IMR-90 (cell line): ENCODE results near the gene LYPD6B. TPM values are rescaled to one million over a fixed set of nuclear protein-coding genes. Genes with fewer than 3 reads are reported as not detected.

ENCODE experiments used
- ATAC-seq: fragments of 200-7000 bp; cut with Tn5 transposase; 2 replicates; pipeline ENCODE4 v1.9.1; 2020; ENCODE audit warnings: low read depth, mild to moderate bottlenecking, moderate library complexity
- BruUV-seq: library from RNA; stranded (reverse); fragments of 400-500 nt; replicated peaks from 2 replicates; lab custom pipeline; 2021; lab: Mats Ljungman, UMichigan
- CTCF ChIA-PET: fragments of 300-600 bp; formaldehyde crosslinking; extraction: SDS; loops from one replicate; lab custom pipeline; 2021; ENCODE audit warnings: antibody characterized with exemption; lab: Yijun Ruan, JAX
- POLR2A ChIA-PET: fragments of 300-600 bp; sonication (Branson Sonifier 250); formaldehyde crosslinking; loops from one replicate; lab custom pipeline; 2022; ENCODE audit warnings: antibody characterized with exemption; ENCODE audit not compliant: unreplicated experiment; lab: Charles Lee
- DNase-seq: peaks from one replicate; pipeline ENCODE4 v3.0.0; 2013
- H2AFZ ChIP-seq: replicated peaks from 2 replicates; pipeline ENCODE3; 2013; ENCODE audit warnings: low read length, mild to moderate bottlenecking; ENCODE audit not compliant: poor library complexity
- H2AK5ac ChIP-seq: 2 replicates; pipeline ENCODE4 v1.6.1; 2013; ENCODE audit warnings: low read depth, low read length, inconsistent platforms
- H2AK9ac ChIP-seq: replicated peaks from 2 replicates; pipeline ENCODE3; 2013; ENCODE audit warnings: mild to moderate bottlenecking, low read depth, low read length, moderate library complexity; ENCODE audit not compliant: poor library complexity
- H2BK120ac ChIP-seq: 2 replicates; pipeline ENCODE4 v1.6.1; 2013; ENCODE audit warnings: low read depth, low read length, inconsistent platforms
- H2BK15ac ChIP-seq: 3 replicates; pipeline ENCODE4 v1.6.1; 2013; ENCODE audit warnings: low read depth, low read length, inconsistent platforms
- H2BK20ac ChIP-seq: 2 replicates; pipeline ENCODE4 v1.6.1; 2013; ENCODE audit warnings: low read depth, mild to moderate bottlenecking, inconsistent platforms, low read length, moderate library complexity
- H2BK5ac ChIP-seq: 2 replicates; pipeline ENCODE4 v1.6.1; 2013; ENCODE audit warnings: mild to moderate bottlenecking, low read depth, low read length, inconsistent platforms; ENCODE audit not compliant: poor library complexity, severe bottlenecking
- H3K14ac ChIP-seq: replicated peaks from 2 replicates; pipeline ENCODE4 v1.6.1; 2013; ENCODE audit warnings: low read depth, low read length, inconsistent platforms
- H3K18ac ChIP-seq: 2 replicates; pipeline ENCODE4 v1.6.1; 2013; ENCODE audit warnings: low read depth, low read length, control low read depth
- H3K23ac ChIP-seq: 2 replicates; pipeline ENCODE4 v1.6.1; 2013; ENCODE audit warnings: low read depth, low read length, inconsistent platforms
- H3K27ac ChIP-seq: 2 replicates; pipeline ENCODE4 v1.5.1; 2013; ENCODE audit warnings: mild to moderate bottlenecking, control low read depth, low read length; ENCODE audit not compliant: insufficient read depth
- H3K27me3 ChIP-seq: 2 replicates; pipeline ENCODE4 v1.6.1; 2013; ENCODE audit warnings: low read length; ENCODE audit not compliant: control insufficient read depth, insufficient read depth
- H3K36me3 ChIP-seq: 2 replicates; pipeline ENCODE4 v1.6.1; 2013; ENCODE audit warnings: low read length, mixed read lengths; ENCODE audit not compliant: control insufficient read depth, insufficient read depth
- H3K4ac ChIP-seq: 2 replicates; pipeline ENCODE4 v1.6.1; 2013; ENCODE audit warnings: low read depth, low read length, inconsistent platforms
- H3K4me1 ChIP-seq: 2 replicates; pipeline ENCODE4 v1.6.1; 2013; ENCODE audit warnings: low read length, mixed read lengths; ENCODE audit not compliant: control insufficient read depth, insufficient read depth
- H3K4me2 ChIP-seq: 2 replicates; pipeline ENCODE4 v1.6.1; 2013; ENCODE audit warnings: low read depth, mild to moderate bottlenecking, control low read depth, low read length, moderate library complexity
- H3K4me3 ChIP-seq: 2 replicates; pipeline ENCODE4 v1.5.1; 2013; ENCODE audit warnings: low read depth, mild to moderate bottlenecking, control low read depth, low read length, moderate library complexity; ENCODE audit not compliant: insufficient read depth
- H3K56ac ChIP-seq: 2 replicates; pipeline ENCODE4 v1.6.1; 2013; ENCODE audit warnings: low read length, inconsistent platforms; ENCODE audit not compliant: insufficient read depth; ENCODE audit errors: extremely low read depth
- H3K79me1 ChIP-seq, 2 experiments: 2 replicates each; pipeline ENCODE4 v1.6.1; 2013; ENCODE audit warnings: low read length in 2 of 2, inconsistent platforms in 1 of 2, low read depth in 1 of 2
- H3K9ac ChIP-seq: 2 replicates; pipeline ENCODE4 v1.6.1; 2013; ENCODE audit warnings: low read depth, low read length, control low read depth
- H3K9me1 ChIP-seq: 2 replicates; pipeline ENCODE4 v1.6.1; 2013; ENCODE audit warnings: low read length, inconsistent platforms; ENCODE audit not compliant: insufficient read depth
- H3K9me3 ChIP-seq: 2 replicates; pipeline ENCODE4 v1.6.1; 2013; ENCODE audit warnings: low read length; ENCODE audit not compliant: control insufficient read depth, insufficient read depth
- H4K20me1 ChIP-seq: 2 replicates; pipeline ENCODE4 v1.6.1; 2013; ENCODE audit warnings: low read length, inconsistent platforms; ENCODE audit not compliant: insufficient read depth
- H4K5ac ChIP-seq: 2 replicates; pipeline ENCODE4 v1.6.1; 2013; ENCODE audit warnings: mild to moderate bottlenecking, low read depth, low read length, control low read depth
- H4K8ac ChIP-seq, 2 experiments: 2 replicates each; pipeline ENCODE4 v1.6.1; 2013; ENCODE audit warnings: low read depth in 2 of 2, low read length in 2 of 2, control low read depth in 1 of 2, inconsistent platforms in 1 of 2
- H4K91ac ChIP-seq: 2 replicates; pipeline ENCODE4 v1.6.1; 2013; ENCODE audit warnings: low read depth, low read length, inconsistent platforms; ENCODE audit not compliant: insufficient read depth
- BHLHE40 ChIP-seq: fragments of 150-350 bp; IDR thresholded peaks from 2 replicates; pipeline ENCODE4 v1.6.1; 2016; ENCODE audit warnings: mild to moderate bottlenecking, low read depth, low read length
- FOS ChIP-seq: fragments of 150-350 bp; IDR thresholded peaks from 2 replicates; pipeline ENCODE4 v1.6.1; 2016; ENCODE audit warnings: low read depth, low read length
- MAZ ChIP-seq: IDR thresholded peaks from 2 replicates; pipeline ENCODE4 v1.6.1; 2012; ENCODE audit warnings: low read depth, mild to moderate bottlenecking, low read length, improper control_type of control experiment, moderate library complexity, borderline replicate concordance
- MXI1 ChIP-seq: IDR thresholded peaks from 2 replicates; pipeline ENCODE4 v1.6.1; 2012; ENCODE audit warnings: low read depth, mild to moderate bottlenecking, low read length, moderate library complexity, borderline replicate concordance
- NFE2L2 ChIP-seq: fragments of 150-350 bp; IDR thresholded peaks from 2 replicates; pipeline ENCODE4 v1.6.1; 2016; ENCODE audit warnings: low read depth, mild to moderate bottlenecking, low read length
- RCOR1 ChIP-seq: IDR thresholded peaks from 2 replicates; pipeline ENCODE4 v1.6.1; 2012; ENCODE audit warnings: mild to moderate bottlenecking, low read length, improper control_type of control experiment; ENCODE audit not compliant: insufficient replicate concordance
- RFX5 ChIP-seq: IDR thresholded peaks from 2 replicates; pipeline ENCODE4 v1.8.0; 2012; ENCODE audit warnings: low read depth, mild to moderate bottlenecking, low read length, moderate library complexity
- SMC3 ChIP-seq: fragments of 150-350 bp; IDR thresholded peaks from 2 replicates; pipeline ENCODE4 v1.6.1; 2016; ENCODE audit warnings: low read depth, mild to moderate bottlenecking, antibody characterized with exemption, low read length, moderate library complexity
- WGBS, 2 experiments: methylation state at CpG; one replicate each; pipeline versions ENCODE4 v1.1.5 to v1.1.7; 2013; ENCODE audit warnings: missing lambda C conversion rate in 2 of 2; ENCODE audit not compliant: insufficient read length in 1 of 2; ENCODE audit errors: extremely low coverage in 2 of 2; 5-methylcytosine and 5-hydroxymethylcytosine counted together
- dilution Hi-C: fragments of 300-500 bp; cut with HindIII; formaldehyde crosslinking; loops from one replicate; pipeline ENCODE4 v1.14.3; 2018; ENCODE audit warnings: low sequenced_read_pairs; ENCODE audit not compliant: unreplicated experiment
- in situ Hi-C: fragments of 300-500 bp; cut with MboI; formaldehyde crosslinking; loops from 3 replicates; pipeline ENCODE4 v1.14.3; 2019; ENCODE audit warnings: low sequenced_read_pairs, inconsistent platforms, mixed read lengths
- intact Hi-C: fragments of 100-400 bp; cut with micrococcal nuclease; formaldehyde crosslinking; loops from 2 replicates; pipeline ENCODE4 v1.10.0; 2022
- polyA plus RNA-seq, 3 experiments: library from polyadenylated mRNA; depleted of rRNA; stranded (reverse); fragments of >200 nt; gene quantifications; 2 replicates each; pipeline ENCODE4 v1.2.3, GENCODE V29; 2012; ENCODE audit warnings: low replicate concordance in 1 of 3
- total RNA-seq: library from RNA; depleted of rRNA; stranded (reverse); fragments of >200 nt; gene quantifications from 2 replicates; pipeline ENCODE4 v1.2.3, GENCODE V29; 2012
- TF ChIP-seq, protein P1 (sequence below): fragments of 150-350 bp; IDR thresholded peaks from 2 replicates; pipeline ENCODE4 v1.6.1; 2017; ENCODE audit warnings: mild to moderate bottlenecking, antibody characterized with exemption, low read length, low read depth
- TF ChIP-seq, protein P2 (sequence below): fragments of 150-350 bp; IDR thresholded peaks from 2 replicates; pipeline ENCODE4 v1.6.1; 2016; ENCODE audit warnings: low read depth, mild to moderate bottlenecking, low read length, moderate library complexity, borderline replicate concordance
- TF ChIP-seq, protein P3 (sequence below): conservative IDR thresholded peaks from 2 replicates; pipeline ENCODE4 v1.5.1; 2012; ENCODE audit warnings: mild to moderate bottlenecking, low read depth, low read length, improper control_type of control experiment

LYPD6B gene
- total and polyA plus RNA-seq, 2 of the 4 experiments (the other 2 are of a cell fraction), result 0.05 TPM; not detected in 1

DNA sequence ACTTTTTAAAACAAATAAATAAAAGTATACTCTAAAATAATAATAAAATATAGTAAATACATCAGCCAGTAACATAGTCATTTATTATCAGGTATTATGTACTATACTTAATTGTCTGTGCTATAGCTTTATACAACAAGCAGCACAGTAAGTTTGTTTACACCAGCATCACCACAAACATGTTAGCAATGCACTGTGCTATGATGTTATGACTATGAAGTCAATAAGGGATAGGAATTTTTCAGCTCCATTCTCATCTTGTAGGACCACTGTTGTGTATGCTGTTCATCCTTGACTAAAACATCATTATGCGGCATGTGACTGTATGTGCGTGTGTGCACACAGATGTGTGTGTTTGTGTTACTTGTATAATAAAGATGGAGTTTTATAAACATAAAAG is 137.5 kb downstream of the LYPD6B start:
- H4K5ac ChIP-seq, result no peak overlapping the region

More for the DNA sequence above, 137.5 kb downstream of the LYPD6B start:
- no peak overlapping the region for H3K4me3 ChIP-seq
- no peak overlapping the region for H3K4ac ChIP-seq
- no peak overlapping the region for H3K9ac ChIP-seq
- dilution Hi-C loops, result no loop called here
- ATAC-seq (no peak), DNase-seq (no peak)
- no peaks in the 10 kb centered on the region; the same call in 1 of the 2 replicates for H3K27me3 ChIP-seq
- no peak overlapping the region for H2BK120ac ChIP-seq
- intact Hi-C loops, result no loop called here
- no peak overlapping the region for H2AK9ac ChIP-seq
- H3K4me2 ChIP-seq, result no peak overlapping the region
- CTCF ChIA-PET, result no interaction called here
- no peak overlapping the region for H2BK15ac ChIP-seq
- H3K4me1 ChIP-seq, result no peaks in the 10 kb centered on the region
- no peaks in the 10 kb centered on the region for H3K36me3 ChIP-seq
- no TSS peak for BruUV-seq
- WGBS, 2 experiments, result no CpG with 5 or more reads among the region's 2 CpGs
- no peaks in the 10 kb centered on the region for H3K79me1 ChIP-seq
- H2BK5ac ChIP-seq, result no peak overlapping the region
- H2BK20ac ChIP-seq, result no peak overlapping the region
- in situ Hi-C loops, result no loop called here
- H3K18ac ChIP-seq, result no peak overlapping the region
- H2AFZ ChIP-seq, result no peak overlapping the region
- H3K23ac ChIP-seq, result no peak overlapping the region
- H3K9me3 ChIP-seq, result no peaks in the 10 kb centered on the region
- H3K27ac ChIP-seq, result no peak overlapping the region
- TF ChIP-seq RCOR1 (no peak), NFE2L2 (no peak), SMC3 (no peak), MXI1 (no peak), FOS (no peak), BHLHE40 (no peak), RFX5 (no peak), MAZ (no peak)
- TF ChIP-seq, protein P1, sequence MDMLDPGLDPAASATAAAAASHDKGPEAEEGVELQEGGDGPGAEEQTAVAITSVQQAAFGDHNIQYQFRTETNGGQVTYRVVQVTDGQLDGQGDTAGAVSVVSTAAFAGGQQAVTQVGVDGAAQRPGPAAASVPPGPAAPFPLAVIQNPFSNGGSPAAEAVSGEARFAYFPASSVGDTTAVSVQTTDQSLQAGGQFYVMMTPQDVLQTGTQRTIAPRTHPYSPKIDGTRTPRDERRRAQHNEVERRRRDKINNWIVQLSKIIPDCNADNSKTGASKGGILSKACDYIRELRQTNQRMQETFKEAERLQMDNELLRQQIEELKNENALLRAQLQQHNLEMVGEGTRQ, result no peak
- TF ChIP-seq, protein P2, sequence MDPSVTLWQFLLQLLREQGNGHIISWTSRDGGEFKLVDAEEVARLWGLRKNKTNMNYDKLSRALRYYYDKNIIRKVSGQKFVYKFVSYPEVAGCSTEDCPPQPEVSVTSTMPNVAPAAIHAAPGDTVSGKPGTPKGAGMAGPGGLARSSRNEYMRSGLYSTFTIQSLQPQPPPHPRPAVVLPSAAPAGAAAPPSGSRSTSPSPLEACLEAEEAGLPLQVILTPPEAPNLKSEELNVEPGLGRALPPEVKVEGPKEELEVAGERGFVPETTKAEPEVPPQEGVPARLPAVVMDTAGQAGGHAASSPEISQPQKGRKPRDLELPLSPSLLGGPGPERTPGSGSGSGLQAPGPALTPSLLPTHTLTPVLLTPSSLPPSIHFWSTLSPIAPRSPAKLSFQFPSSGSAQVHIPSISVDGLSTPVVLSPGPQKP, result no peak
- TF ChIP-seq, protein P3, sequence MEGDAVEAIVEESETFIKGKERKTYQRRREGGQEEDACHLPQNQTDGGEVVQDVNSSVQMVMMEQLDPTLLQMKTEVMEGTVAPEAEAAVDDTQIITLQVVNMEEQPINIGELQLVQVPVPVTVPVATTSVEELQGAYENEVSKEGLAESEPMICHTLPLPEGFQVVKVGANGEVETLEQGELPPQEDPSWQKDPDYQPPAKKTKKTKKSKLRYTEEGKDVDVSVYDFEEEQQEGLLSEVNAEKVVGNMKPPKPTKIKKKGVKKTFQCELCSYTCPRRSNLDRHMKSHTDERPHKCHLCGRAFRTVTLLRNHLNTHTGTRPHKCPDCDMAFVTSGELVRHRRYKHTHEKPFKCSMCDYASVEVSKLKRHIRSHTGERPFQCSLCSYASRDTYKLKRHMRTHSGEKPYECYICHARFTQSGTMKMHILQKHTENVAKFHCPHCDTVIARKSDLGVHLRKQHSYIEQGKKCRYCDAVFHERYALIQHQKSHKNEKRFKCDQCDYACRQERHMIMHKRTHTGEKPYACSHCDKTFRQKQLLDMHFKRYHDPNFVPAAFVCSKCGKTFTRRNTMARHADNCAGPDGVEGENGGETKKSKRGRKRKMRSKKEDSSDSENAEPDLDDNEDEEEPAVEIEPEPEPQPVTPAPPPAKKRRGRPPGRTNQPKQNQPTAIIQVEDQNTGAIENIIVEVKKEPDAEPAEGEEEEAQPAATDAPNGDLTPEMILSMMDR, result no peak
- no peak overlapping the region for H3K56ac ChIP-seq
- no peak overlapping the region for H4K91ac ChIP-seq
- H2AK5ac ChIP-seq, result no peak overlapping the region
- POLR2A ChIA-PET, result no interaction called here
- H3K9me1 ChIP-seq, result no peaks in the 10 kb centered on the region
- no peak overlapping the region for H3K14ac ChIP-seq
- H4K8ac ChIP-seq, result no peak overlapping the region
- no peaks in the 10 kb centered on the region for H4K20me1 ChIP-seq
